Fibroblast of mammary gland (primary cell): ENCODE data around the gene TET1.
"Not testable (repeated sequence)": the region's sequence is repeated elsewhere in the genome, so short reads cannot be mapped to it uniquely, and the experiment has no call there.

Experiments
- DNase-seq: peaks from one replicate; pipeline ENCODE4 v3.0.0-alpha.2; 2010; ENCODE audit warnings: low read depth
- H3K4me3 ChIP-seq: 2 replicates; pipeline ENCODE4 v1.5.1; 2011; ENCODE audit warnings: low read depth, mild to moderate bottlenecking, low read length, moderate library complexity; ENCODE audit not compliant: control insufficient read depth
- TF ChIP-seq, protein P1 (sequence below): conservative IDR thresholded peaks from 2 replicates; pipeline ENCODE4 v1.5.1; 2011; ENCODE audit warnings: low read depth, low read length, inconsistent platforms; ENCODE audit not compliant: control insufficient read depth, insufficient read depth

Gene TET1

DNA sequence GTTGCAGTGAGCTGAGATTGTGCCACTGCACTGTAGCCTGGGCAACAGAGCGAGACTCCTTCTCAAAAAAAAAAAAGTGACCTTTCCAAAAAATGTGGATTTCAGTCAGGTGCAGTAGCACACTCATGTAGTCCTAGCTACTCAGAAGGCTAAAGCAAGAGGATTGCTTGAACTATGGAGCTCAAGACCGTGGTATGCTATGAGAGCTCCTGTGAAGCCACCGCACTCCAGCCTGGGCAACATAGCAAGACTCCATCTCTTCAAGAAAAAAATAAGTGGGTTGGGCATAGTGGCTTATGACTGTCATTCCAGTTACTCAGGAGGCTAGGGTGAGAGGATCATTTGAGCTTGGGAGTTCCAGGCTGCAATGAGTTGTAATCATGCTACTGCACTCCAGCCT, 51.1 kb downstream of the TET1 start:
- TF ChIP-seq, protein P1, sequence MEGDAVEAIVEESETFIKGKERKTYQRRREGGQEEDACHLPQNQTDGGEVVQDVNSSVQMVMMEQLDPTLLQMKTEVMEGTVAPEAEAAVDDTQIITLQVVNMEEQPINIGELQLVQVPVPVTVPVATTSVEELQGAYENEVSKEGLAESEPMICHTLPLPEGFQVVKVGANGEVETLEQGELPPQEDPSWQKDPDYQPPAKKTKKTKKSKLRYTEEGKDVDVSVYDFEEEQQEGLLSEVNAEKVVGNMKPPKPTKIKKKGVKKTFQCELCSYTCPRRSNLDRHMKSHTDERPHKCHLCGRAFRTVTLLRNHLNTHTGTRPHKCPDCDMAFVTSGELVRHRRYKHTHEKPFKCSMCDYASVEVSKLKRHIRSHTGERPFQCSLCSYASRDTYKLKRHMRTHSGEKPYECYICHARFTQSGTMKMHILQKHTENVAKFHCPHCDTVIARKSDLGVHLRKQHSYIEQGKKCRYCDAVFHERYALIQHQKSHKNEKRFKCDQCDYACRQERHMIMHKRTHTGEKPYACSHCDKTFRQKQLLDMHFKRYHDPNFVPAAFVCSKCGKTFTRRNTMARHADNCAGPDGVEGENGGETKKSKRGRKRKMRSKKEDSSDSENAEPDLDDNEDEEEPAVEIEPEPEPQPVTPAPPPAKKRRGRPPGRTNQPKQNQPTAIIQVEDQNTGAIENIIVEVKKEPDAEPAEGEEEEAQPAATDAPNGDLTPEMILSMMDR: no peak
- DNase-seq: no peak
- no peak overlapping the region for H3K4me3 ChIP-seq

DNA sequence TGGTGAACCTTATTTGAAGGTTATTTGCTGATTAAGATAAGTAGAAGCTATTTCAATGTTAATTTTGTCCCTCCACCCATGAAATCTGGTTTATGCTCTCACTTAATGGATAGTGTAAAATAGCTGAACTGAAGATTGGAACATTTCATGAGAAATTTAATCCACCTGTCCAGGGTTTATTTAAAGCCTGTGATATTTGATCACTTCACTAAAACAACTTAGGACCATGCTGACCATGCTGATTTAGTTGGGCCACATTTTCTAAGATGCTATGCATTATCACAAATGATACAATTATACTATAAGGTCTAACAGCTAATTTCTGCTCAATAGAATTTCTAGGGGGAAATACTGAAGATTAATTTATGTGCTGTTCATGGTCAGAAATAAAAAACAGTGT, 53.8 kb downstream of the TET1 start:
- not testable (repeated sequence) for DNase-seq

DNA sequence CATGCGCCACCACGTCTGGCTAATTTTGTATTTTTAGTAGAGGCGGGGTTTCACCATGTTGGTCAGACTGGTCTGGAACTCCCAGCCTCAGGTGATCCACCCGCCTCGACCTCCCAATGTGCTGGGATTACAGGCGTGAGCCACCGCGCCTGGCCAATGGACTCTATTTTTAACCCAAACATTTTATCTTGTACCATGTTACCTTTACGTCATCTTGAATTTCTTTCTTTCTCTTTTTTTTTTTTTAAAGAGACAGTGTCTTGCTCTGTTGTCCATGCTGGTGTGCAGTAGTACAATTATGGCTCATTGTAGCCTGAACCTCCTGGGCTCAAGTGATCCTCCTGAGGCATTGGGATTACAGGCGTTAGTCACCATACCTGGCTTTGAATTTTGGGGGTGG, 57.6 kb downstream of the TET1 start:
- DNase-seq: not testable (repeated sequence)

More for the DNA sequence above, 53.8 kb downstream of the TET1 start:
- not testable (repeated sequence) for H3K4me3 ChIP-seq

DNA sequence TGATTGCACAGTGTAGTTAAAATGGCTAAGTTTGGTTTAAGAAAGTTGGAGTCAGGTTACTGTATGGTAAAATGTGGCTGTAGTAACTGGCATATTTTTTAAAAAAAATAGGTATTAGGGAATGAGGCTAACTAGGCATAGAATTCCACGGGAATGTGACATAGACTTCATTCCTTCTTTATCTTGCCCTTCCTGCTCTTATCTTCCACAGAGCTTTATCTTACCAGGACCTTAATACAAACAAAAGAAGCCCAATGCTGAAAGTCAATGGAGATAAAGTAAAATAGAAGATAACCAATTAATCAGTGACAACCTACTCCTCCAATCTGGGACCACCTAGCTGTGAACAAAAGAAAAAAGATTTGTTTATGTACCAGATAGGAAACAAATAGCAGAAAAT, 58.1 kb downstream of the TET1 start:
- TF ChIP-seq, protein P1: no peak
- no peak for DNase-seq
- H3K4me3 ChIP-seq: no peak overlapping the region

More for the DNA sequence above, 57.6 kb downstream of the TET1 start:
- H3K4me3 ChIP-seq: not testable (repeated sequence)

DNA sequence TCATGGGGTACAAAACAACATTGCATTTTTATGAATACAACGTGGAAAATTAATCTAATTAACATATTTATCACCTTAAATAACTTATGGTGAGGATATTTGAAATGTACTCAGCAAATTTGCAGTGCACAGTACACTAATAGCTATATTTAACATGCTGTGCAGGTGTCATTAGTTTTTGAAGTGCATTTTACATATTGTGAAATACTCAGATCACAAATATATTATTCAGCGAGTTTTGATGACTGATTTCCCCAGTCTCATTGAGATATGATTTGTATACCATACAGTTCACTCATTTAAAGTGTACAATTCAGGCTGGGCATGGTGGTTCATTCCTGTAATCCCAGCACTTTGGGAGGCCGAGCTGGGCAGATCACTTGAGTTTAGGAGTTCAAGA, 59.5 kb downstream of the TET1 start:
- H3K4me3 ChIP-seq: no peak overlapping the region
- TF ChIP-seq, protein P1: no peak
- DNase-seq: no peak

DNA sequence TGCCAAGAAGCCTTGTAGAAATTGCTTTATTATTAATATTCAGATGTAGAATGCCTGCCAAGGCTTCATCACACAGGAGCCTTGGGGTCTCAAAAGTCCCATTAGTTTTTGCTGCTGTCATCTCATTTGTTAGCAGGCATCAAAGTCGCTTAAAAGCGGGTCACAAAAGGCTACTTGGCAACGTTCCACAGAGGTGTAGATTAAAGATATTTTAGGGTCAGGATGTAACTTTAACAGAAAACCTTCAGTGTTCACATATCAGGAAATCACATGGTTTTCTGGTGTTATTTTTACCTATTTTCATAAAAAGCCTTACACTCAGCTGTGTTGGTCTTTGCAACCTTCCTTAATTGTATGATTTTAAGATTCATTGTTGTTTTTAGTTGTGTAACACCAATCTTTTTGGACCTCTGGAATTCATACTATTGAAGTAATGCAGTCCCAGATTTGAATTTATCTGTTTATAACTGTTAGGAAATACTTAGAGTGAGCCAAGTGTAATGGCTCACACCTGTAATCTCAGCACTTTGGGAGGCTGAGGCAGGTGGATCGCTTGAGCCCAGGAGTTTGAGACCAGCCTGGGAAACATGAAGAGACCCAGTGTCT, 65.3 kb downstream of the TET1 start:
- TF ChIP-seq, protein P1: no peak
- no peak overlapping the region for H3K4me3 ChIP-seq
- no peak for DNase-seq

DNA sequence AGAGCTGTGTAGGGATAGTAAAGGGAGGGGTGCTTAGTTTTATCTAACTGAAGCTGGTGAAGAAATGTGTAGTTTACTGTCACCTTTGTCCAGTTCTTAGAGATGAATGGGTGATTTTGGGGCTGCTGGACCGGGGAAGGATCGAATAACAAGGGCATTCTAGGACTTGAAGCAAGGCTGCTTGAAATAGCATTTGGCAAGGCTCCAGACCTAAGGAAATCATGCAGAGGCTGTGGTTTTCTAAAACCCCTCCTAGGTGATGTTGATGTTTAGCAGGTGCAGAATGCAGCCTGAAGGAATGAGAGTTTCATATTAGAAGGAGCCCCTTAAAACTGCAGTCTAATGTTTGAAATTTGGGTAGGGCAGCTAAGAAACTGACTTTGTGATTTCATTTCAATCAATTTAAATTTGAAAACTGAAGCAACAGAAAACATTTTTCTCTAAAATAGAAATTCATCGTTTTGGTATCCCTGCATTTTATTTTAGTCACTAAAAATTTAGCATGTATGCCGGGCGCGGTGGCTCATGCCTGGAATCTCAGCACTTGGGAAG, 68.5 kb downstream of the TET1 start:
- TF ChIP-seq, protein P1: no peak
- no peak for DNase-seq
- no peak overlapping the region for H3K4me3 ChIP-seq

DNA sequence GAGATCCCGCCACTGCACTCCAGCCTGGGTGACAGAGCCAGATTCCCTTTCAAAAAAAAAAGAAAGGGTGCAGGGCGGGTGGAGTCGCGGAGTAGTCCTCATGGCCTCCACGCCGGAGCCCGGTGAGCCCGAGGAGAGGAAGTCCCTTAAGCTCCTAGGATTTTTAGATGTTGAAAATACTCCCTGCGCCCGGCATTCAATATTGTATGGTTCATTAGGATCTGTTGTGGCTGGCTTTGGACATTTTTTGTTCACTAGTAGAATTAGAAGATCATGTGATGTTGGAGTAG, 72.1 kb downstream of the TET1 start:
- not testable (repeated sequence) for DNase-seq, H3K4me3 ChIP-seq
